Measurements from ENCODE around the gene TRAF1. TPM values are rescaled to one million over a fixed set of nuclear protein-coding genes. Genes with fewer than 3 reads are reported as not detected.

Gene TRAF1
- total and polyA plus RNA-seq, 2 of the 13 experiments (the other 11 are each of a cell fraction or from before 2014, with no cell fraction given): 0.44 to 1.0 TPM

DNA sequence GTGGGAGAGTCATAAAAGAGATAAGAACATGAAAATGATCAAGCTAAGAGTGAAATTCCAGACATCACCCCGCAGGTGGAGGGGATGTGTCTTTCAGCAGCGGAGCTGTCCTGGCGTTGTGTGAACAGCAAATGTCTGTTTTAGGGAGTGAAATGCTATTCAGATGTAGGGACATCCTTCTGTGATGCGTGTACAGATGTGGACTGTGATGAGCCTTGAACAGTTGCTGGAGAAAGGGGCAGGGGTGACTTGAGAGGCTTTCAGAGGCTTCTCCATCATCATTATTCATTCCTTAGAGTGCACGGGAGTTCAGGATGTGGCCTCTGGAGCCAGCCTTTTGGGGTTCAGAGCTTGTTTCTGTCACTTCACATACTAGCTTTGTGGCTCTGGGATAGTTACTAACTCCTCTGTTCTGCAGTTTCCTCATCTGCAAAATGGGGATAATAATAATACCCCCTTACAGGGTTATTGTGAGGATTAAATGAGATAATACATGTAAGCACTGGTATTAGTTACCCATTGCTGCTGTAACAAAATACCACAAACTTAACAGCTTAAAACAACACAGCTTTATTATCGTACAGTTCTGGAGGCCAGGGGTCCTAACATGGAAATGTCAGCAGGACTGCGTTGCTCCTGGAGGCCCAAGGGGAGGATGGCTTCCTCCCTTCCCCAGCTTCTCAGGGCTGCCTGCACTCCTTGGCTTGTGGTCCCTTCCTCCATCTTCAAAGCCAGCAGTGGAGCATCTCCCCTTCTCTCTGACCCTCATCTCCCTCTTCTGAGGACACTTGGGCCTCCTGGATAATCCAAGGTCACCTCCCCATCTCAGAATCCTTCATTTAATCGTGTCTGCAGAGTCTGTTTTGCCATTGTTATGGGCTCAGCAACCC, 9.4 kb downstream of the TRAF1 start:
- no TSS peak for BruUV-seq (replicated peaks)
- FAIRE-seq (no peak), ATAC-seq (no peak), DNase-seq (ENCODE audit: low spot score) (no peak)
- intact Hi-C loops (cut with micrococcal nuclease; ENCODE audit: unreplicated experiment): no loop called here
- no peaks in the 10 kb centered on the region for H3K36me3 ChIP-seq (replicated peaks in 1 of 2; ENCODE audit: control insufficient read depth in 1 of 2, insufficient read depth in 2 of 2, low read length in 2 of 2)
- H3K27me3 ChIP-seq (ENCODE audit: control insufficient read depth in 1 of 2, insufficient read depth in 2 of 2, low read length in 2 of 2): no peaks in the 10 kb centered on the region; a peak in 1 of 5 replicates
- no peak overlapping the region for H3K4me2 ChIP-seq (ENCODE audit: low read depth, low read length)
- 69% methylated on average over 8 of the region's 8 CpGs for WGBS (ENCODE audit: low lambda C conversion rate)
- POLR2A ChIA-PET: interaction anchor here (1.0 kb wide), 1 partner anchor 124 kb away, joined by 3 read pairs; the partner anchor contains the start of gene FBXW2
- in situ Hi-C loops (cut with HindIII; ENCODE audit: extremely low pct_ligation_motif_present, low pct_unique_long_range_greater_than_20kb): no loop called here
- no peak overlapping the region for H3K4me3 ChIP-seq (replicated peaks in 1 of 3; ENCODE audit: insufficient read depth in 1 of 3, low read depth in 2 of 3, low read length in 3 of 3)
- no peak overlapping the region for H2AFZ ChIP-seq (ENCODE audit: low read length)
- no peak overlapping the region for H3K27ac ChIP-seq (ENCODE audit: extremely low read length, insufficient read depth, low read length)
- H4K20me1 ChIP-seq (ENCODE audit: insufficient read depth, low read length): no peaks in the 10 kb centered on the region
- peaks cover 35% of the 10 kb centered on the region for H3K4me1 ChIP-seq (ENCODE audit: insufficient read depth, low read length)
- CTCF ChIA-PET (ENCODE audit: low intra/inter-chr PET ratio, low total read pairs): no interaction called here
- TF ChIP-seq ZNF12 (CRISPR knock-in tag; IDR thresholded peaks at IDR 0.05) (peak; percentile 71; the same call in 1 of the 2 replicates), GPN1 (CRISPR knock-in tag; IDR thresholded peaks at IDR 0.05; ENCODE audit: borderline replicate concordance) (no peak), U2AF2 (IDR thresholded peaks at IDR 0.05; ENCODE audit: low read depth, low read length) (no peak)
- H3K79me2 ChIP-seq (ENCODE audit: insufficient read depth, low read length): no peaks in the 10 kb centered on the region
- H3K9ac ChIP-seq (ENCODE audit: insufficient read depth, low read depth, low read length): no peak overlapping the region
- H3K9me3 ChIP-seq (ENCODE audit: low read length): no peaks in the 10 kb centered on the region

GRCh38 chr9:120916588-120916987, 10.0 kb downstream of the TRAF1 start:
- WGBS (ENCODE audit: low lambda C conversion rate): 10% methylated on average over 3 of the region's 3 CpGs
- TF ChIP-seq STAG1 (CRISPR knock-in tag; IDR thresholded peaks at IDR 0.05): peak; percentile 15; the same call in 1 of the 2 replicates
- no peak for TF ChIP-seq HNRNPK (IDR thresholded peaks at IDR 0.05; ENCODE audit: low read depth, low read length, poor library complexity, severe bottlenecking)
- peak; percentile 36; the same call in 1 of the 2 replicates for TF ChIP-seq CTCF (CRISPR knock-in tag; IDR thresholded peaks at IDR 0.05)
- ATAC-seq (peak; percentile 36; the same call in 2 of the 3 replicates), DNase-seq (ENCODE audit: low spot score) (no peak), FAIRE-seq (no peak)
- Histone ChIP-seq H4K20me1 (ENCODE audit: insufficient read depth, low read length) (no peaks in the 10 kb centered on the region), H3K36me3 (replicated peaks in 1 of 2; ENCODE audit: control insufficient read depth in 1 of 2, insufficient read depth in 2 of 2, low read length in 2 of 2) (no peaks in the 10 kb centered on the region), H3K27ac (ENCODE audit: extremely low read length, insufficient read depth, low read length) (no peak overlapping the region), H3K4me1 (ENCODE audit: insufficient read depth, low read length) (peaks cover 28% of the 10 kb centered on the region), H2AFZ (ENCODE audit: low read length) (no peak overlapping the region), H3K9me3 (ENCODE audit: low read length) (no peaks in the 10 kb centered on the region), H3K4me2 (ENCODE audit: low read depth, low read length) (no peak overlapping the region), H3K4me3 (replicated peaks in 1 of 3; ENCODE audit: insufficient read depth in 1 of 3, low read depth in 2 of 3, low read length in 3 of 3) (no peak overlapping the region), H3K79me2 (ENCODE audit: insufficient read depth, low read length) (no peaks in the 10 kb centered on the region), H3K27me3 (ENCODE audit: control insufficient read depth in 1 of 2, insufficient read depth in 2 of 2, low read length in 2 of 2) (no peaks in the 10 kb centered on the region; a peak in 1 of 5 replicates), H3K9ac (ENCODE audit: insufficient read depth, low read depth, low read length) (no peak overlapping the region)
- in situ Hi-C loops (cut with HindIII; ENCODE audit: extremely low pct_ligation_motif_present, low pct_unique_long_range_greater_than_20kb): no loop called here
- ChIA-PET POLR2A (interaction anchor here (1.0 kb wide), 1 partner anchor 123 kb away, joined by 3 read pairs; the partner anchor contains the start of gene FBXW2), CTCF (ENCODE audit: low intra/inter-chr PET ratio, low total read pairs) (no interaction called here)
- intact Hi-C loops (cut with micrococcal nuclease; ENCODE audit: unreplicated experiment): no loop called here
- BruUV-seq (replicated peaks): no TSS peak

All from HepG2 (cell line).